ENCODE results near the gene BAIAP2.

The BAIAP2 gene

DNA sequence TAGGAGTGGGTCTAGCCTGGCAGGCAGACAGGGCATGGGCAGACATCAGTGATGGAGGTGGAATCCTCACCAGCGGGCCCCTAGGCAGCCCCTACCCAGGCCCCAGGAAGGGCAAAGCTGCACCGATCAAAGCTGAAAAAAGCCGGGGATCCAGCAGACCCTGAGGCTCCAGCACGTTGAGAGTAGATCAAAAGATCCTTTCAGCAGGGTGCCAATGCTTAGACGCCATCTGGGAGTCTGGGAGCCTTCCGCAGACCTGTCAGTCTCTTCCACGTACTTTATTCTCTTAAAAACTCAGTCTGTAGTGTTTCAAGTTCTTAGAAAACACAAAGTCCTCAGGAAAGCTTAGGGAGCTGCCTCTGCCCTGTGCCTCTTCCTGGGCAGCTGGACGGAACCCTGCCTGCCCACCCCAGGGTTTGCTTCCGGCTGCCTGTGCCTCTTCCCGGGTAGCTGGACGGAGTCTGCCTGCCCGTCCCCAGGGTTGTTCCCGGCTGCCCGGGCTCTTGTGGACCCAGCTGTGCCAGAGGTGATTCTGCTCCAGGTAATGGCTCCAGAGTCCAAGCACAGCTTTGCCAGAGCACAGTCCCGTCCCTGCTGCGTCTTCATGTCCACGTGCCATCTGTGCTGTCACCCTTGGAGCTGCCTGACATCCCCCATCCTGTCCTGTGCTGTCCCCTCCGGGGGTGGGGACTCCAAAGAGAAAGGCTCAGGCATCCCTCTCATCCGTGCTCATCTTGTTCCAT is 79.6 kb downstream of the BAIAP2 start:
- no peak for DNase-seq

DNA sequence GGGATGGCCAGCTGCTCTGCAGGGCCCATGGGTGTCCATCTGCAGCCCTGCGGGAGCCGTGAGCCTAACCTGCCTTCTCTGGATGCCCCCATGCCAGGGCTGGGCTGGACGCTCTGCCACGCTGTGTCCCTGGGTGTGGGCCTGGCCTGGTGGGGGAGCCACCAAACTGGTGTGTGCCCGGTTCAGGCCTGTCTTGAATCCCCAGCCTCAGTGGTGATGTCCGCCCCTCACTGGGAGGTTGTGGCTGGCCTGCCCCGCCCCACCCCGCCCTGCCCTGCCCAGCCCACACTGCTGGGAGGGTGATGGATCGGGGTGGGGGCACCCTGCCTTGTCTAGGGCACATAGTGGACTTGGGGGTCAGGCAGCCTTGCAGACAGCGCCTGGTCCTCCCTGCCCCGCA is 80.3 kb downstream of the BAIAP2 start:
- no peak for DNase-seq

DNA sequence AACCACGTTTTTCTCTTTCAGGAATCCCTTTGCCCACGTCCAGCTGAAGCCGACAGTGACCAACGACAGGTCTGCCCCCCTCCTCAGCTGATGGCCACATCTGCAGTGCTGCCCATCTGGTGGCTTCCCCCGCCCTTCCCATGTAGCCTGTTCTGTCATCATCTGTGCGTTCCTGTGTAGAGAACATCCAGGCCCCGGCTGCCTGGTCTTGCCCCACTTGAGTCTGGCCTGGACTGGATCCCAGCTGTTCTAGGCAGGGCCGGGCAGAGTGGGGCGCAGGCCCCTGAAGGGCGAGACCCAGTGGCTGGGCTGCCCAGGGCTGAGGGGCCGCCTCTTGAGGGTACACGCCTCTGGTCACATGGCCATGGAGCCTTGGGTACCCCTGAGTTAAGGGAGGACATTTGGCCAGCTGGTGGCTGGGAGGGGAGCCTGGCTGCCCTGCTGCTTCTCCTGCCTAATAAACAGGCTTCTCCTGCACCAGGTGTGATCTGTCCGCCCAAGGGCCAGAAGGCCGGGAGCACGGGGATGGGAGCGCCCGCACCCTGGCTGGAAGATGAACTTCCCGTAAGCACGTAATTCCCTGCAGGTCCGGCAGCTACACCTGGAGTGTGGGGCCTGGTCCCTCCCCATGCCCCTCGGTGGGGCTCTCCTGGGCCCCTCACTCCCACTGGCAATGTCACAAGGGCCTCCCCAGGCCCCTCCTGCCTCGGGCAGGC is 81.0 kb downstream of the BAIAP2 start:
- DNase-seq = no peak

DNA sequence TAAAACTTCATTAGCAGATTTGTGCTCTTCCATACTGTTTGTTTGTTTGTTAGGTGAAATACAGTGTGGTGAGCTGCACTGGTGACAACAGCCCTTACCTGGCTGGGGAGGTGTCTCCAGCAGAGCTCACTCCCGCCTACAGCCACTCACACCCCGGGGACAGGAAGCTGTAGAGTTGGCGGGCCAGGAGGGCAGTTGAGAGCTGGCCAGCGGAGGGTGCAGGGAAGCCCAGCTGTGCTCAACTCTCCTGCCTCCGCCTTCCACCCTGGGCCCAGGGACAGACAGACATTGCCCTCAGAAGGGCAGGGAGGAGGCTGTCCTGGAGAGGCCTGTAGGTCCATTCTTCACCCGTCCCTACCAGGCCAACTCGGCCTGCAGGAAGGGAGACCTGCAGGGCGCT is 81.8 kb downstream of the BAIAP2 start:
- no peak for DNase-seq

DNA sequence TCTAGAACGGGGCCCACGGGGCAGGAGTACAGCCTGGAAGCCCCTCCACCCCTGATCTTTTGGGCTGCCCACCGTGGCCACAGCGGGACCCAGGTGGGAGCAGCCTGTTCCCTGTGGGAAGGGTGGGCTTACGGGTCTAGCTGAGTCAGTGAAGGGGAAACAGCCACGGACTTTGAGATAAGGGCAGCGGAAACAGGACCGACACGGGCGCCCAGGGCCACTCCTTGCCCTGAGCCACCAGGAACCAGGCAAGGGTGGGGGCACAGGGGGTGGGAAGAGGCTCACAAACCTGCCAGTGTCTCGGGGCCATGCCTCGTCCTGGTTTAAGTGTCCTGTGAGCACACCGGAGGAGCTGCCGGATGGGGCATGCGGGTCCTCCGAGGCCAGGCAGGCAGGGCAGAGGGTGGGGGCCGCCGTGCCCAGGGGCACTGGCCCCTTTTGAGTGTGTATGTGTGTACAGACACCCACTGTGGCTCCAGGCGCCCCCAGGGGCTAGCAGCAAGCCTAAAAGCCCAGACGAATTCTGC is 82.8 kb downstream of the BAIAP2 start:
- DNase-seq = no peak

DNA sequence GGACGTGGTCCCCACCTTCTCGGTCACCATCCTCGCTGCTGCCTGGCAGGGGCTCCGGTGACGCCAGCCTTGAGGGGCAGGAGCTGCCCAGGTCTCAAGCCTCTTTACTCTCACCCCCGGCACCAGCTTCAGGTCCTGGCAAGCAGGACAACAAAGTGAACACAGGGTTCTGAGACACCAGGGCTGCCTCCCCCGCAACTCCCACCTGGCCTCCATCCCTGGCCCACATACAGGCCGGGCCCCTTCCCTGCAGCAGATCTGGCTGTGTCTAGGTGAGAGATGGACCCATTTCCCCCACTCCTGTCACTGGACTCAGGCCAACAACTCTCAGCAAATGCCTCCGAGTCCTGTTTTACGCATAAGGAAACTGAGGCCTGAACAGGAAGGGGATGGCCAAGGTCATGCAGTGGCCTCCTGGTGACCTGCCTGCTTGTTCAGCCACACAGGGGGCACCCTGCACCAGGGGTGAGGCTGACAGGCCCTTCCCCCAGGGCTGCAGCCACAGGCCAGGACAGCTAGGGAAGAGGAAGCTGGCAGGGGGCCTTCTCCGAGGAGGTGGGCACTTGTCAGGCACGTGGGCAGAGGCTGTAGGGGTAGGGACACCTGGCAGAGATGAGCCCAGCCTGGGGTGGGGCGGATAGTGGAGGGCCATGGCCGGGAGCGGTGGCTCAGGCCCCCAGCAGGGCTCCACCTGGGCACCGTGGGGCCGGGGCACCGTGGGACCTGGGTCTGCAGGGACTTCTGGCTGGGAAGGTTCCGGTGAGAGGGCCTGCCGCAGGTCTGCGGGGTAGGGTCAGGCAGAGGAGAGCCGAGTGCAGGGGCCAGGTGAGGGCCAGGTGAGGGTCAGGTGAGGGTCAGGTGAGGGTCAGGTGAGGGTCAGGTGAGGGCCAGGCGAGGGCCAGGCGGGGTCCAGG is 83.6 kb downstream of the BAIAP2 start:
- no peak for DNase-seq

DNA sequence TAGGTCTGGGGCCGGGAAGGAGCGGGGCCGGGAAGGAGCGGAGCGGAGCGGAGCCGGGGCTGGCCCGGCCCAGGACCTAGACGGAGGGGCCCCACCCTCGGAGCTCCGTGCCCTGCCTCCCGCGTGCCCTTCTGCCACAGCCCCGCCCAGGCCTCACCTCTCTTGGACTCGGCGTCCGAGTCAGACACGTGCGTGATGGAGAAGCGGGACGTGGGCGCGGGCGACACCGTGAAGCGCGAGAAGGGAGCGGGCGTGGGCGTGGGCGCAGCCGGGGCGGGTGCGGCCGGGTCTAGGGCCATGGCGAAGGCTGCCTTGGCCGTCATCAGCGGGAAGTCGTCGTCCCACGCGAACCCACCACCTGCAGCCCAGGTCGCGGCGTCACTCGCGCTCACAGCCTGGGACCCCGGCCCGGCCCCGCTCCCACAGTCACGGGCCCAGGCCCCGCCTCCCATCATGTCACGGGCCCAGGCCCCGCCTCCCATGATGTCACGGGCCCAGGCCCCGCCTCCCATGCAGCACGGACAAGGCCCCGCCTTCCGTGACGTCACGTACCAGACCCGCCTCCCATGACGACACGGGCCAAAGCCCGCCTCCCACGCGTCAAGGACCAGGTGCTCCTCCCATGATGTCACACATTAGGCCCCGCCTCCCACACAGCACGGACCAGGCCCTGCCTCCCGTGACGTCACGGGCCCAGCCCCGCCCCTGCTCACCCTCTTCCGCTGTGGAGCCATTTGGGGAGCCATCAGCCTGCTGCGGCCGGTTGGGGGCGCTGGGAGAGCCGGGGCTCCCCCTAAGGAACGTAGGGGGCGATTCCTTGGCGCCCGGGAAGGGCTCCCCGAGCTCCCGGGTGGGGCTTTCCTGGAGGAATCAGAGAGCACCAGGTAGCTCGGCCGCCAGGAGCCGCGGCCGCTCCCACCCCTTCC is 84.5 kb downstream of the BAIAP2 start:
- DNase-seq = no peak

DNA sequence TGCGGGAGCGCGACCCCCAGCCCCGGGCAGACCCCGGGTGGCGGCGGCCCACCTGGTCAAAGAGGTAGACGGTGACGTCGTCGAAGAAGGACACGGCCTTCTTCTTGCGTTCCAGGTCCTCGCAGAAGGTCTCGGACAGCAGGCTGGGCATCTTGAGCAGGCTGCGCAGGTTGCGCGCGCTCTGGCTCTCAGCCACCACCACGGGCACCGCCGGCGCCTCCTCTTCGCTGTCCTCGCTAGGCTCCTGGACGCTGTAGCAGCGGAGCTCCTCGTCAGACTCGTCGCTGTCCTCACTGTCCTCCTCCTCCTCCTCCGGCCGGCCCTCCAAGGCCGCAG is 85.2 kb downstream of the BAIAP2 start:
- DNase-seq = no peak

DNA sequence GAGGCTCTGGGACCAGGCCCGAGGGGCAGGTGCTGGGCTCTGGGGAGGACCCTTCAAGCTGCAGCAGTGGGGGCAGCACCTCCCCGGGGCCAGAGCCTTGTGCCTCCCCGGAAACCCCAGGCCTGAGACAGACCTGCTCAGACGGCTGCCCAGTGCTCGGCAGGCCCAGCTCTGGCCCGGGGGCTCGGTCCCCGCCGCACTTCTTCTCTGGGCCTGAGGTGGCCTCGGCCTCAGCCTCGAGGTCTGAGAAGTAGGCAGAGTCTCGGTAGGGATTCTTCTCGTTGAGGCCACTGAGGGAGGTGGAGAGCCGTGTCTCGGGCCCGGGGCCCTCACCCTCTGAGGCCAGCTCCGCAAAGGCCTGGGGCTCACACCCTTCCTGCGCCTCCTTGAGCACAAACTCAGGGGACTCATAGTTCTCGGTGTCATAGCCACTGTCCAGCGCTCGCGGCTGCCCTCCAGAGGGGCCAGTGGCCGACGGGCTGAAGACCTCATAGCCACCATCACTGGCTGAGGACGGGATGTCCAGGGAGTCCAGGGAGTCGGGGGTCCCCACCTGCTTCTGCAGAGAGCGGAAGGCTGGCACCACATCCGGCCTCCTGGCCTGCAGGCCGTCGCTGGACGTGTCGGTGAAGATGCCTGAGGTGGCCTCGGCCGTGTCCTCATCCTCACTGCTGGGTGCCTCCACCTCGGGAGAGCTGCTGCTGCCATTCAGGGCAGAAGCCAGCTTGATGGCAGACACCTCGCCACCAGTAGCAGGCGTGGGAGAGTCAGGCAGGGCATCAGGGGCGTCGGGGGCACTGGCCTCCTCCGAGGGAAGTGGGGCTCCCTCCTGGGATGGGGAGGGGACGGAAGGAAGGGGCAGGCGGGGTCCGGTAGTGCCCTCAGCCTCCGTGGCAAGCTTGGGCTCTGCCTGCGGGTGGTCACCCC is 86.0 kb downstream of the BAIAP2 start:
- DNase-seq = no peak

DNA sequence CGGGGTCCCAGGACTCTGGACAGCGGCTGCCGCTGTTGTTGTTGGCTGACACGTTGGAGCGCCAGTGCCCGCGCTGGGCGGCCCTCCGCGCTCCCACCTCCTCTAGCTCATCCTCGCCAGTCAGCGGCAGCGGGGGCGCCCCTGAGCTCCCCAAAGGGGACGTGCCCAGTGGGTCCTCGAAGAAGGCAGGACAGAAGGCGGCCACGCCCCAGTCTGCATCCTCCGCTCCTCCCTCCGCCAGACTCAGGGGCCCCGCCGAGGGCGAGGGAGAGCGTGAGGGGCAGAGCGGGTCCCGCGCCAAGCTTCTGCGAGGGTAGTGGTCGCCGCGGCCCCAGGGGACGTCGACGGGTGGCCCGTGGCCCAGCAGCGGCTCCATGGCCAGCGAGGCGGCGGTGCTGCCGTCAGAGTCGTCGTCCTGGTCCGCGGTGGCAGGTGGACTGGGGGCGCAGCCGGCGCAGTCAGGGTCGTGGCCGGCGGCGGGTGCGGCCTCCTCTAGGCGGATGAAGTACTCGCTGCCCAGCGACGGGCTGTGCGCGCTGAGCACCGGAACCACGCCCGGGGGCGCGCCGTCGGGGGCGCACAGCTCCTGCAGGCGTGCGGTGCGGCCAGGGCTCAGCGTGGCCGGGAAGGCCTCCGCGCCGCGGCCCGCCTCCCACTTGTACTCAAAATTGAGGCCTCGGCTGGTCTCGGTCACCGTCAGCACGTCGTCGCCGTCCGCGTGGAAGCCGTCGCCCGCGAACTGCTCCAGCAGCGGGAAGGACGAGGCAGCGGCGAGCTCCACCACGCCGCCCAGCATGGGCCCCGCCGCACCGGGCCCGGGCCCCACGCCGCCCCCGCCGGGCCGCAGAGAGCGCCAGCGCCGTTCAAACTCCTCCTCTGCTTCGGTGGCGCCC is 87.1 kb downstream of the BAIAP2 start:
- DNase-seq = no peak

DNA sequence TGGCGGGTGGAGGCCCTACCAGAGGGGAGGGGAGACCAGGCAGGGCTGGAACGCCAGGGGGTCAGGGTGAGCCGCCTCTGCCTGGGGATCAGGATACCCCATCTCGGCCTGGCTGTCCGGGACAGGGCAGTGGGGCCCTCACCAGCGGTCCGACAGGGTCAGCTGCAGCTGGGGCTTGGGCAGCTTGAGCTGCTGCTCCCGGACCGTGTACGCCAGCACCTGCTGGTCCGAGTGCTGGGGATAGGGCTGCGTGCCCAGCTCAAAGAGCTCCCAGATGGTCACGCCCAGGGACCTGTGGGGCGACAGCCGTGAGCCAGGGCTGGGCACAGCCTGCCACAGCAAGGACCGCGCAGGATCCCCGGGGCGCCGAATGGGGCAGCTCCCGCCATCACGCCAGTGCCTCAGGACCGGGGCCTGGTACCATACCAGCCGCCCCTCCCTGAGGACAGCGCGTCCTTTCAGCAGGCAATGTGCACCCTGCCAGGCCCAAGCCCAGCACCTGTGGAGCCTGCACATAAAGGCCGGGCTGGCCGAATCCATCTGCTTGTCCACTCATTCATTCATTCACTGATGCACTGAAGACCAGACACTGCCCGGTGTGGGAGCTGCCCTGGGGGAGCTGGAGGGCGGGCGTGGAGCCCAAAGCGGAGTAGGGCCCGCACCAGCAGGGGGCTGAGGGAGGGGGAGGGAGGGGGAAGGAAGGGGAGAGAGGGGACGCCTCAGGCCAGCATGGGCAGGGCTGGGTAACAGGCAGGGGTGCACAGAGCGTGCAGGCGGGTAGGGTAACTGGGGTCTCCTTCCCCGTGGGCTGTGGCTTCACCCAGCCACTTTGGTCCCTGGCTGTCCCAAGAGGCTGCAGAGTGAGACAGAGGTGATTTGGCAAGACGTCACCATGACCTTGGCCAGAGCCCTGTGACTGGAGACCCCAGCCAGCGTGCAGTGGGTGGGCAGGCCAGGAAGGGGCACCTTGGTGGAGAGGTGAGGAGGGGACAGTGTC is 88.4 kb downstream of the BAIAP2 start:
- DNase-seq = no peak

DNA sequence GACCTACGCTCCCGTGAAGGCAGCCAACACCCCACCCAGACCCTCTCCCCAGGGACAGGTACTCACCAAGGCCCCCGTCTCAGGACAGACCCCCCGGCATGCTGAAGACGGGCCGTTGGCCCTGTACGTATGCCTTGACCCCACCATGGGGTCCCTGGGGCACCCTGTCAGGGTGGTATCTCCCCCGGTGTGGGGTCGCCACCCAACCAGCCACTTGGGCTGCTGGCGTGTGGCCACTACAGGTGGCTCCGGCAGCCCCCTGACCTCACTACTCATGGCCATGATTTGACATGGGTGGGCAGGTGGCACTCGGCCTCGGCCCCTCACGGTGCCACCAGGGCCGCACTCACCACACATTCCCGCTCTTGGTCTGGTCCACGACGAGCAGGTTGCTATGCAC is 89.4 kb downstream of the BAIAP2 start:
- DNase-seq = no peak

DNA sequence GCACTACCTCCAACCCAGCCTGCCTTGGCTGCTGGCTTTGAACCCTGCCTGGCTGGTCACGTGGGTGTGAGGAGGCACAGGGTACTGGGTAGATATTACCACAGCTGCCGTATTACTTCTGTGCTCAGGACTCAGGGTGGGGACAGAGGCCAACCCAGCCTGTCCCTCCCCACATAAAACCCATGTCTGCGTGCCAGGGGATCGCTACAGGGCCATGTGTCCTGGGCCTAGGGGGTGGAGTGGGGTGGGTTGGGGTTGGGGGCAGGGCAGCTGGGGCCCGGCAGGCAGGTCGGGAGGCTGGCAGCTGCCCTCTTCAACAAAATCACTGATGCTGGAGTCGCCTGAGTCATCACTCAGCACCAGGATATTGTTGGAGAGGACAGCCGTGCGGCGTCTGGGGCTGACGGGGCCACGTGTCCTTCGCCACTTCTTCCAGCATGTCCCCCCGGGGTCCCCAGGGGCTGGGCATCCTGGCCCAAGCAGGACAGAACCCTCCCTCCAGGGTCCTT is 90.7 kb downstream of the BAIAP2 start:
- no peak for DNase-seq

DNA sequence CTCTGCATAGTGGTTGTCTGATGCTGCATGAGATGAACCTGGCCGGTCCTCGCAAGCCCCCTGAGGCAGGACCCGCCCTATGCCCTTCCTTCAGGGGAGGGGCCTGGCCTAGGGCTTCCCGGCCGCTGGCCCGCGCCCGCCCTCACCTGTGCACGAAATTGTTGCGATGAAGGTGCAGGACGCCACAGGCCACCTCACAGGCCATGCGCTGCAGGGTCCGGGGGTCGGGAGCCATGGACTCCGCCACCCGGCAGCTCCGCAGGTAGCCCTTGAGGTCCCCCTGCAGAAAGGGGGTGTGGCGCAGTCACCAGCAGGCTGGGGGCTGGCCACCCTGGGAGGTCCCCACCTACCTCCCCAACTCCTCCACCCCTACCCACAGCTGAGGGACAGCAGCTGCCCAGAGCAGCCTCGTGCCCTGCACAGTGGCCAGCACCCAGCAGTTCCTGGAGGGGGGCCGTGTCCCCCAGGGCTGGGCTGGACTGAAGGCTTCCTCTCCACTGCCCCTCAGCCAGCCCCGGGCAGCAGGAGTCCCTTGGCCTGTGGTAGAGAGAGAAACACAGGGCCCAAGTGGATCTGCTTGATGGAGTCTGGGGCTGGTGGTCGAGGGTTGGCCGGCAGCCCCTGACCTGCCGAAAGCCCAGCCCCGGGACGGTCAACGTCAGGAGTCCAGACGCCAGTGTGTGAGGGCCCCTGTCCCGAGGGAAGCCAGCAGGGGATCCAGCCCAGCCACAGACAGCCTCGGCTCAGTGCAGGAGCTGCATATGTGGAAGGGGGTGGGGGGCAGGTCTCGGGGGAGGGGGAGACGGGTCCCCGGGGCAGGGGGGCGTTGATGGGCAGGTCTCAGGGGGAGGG is 91.6 kb downstream of the BAIAP2 start:
- no peak for DNase-seq

DNA sequence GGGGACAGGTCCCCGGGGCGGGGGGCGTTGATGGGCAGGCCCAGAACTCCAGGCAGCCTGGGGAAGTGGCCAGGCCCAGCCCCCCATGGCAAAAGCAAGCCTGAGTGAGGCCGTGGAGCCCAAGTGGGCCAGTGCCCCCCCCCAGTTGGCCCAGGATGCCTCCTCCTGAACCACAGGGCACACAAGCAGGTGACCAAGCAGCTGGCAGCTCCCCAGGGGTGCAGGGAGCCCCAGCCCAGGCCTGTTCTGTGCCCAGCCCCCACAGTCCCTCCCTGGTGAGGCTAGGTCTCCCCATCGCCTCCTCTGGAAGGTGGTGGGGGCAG is 92.1 kb downstream of the BAIAP2 start:
- DNase-seq = no peak

DNA sequence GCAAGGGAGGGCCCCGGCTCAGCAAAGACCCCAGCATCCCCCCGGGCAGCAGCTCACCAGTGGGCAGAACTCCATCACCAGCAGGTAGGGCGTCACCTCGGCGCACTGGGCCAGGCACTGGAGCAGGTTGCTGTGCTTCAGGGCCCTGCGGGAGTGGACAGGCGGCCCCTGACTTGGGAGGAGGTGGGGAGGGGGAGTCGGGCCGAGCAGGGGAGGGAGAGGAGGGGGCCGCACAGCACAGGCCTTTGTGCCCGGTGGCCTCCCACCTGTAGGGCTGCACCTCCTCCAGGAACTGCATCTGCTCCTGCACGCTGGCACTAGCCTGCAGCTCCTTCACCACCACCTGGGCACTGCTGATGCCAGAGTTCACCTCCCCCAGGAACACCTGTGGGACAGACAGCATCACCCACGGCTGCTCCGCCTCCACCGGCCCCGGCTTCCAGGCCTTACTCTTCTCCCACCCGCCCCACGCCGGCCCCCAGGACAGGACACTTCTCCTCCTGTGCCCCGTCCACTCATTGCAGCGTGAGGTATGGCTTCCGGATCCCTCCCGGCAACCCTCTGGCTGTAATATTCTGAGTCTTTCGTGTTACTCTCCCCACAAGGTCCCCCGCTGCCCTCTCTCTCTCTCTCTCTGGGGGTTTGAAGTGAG is 92.7 kb downstream of the BAIAP2 start:
- DNase-seq = peak; percentile 7

DNA sequence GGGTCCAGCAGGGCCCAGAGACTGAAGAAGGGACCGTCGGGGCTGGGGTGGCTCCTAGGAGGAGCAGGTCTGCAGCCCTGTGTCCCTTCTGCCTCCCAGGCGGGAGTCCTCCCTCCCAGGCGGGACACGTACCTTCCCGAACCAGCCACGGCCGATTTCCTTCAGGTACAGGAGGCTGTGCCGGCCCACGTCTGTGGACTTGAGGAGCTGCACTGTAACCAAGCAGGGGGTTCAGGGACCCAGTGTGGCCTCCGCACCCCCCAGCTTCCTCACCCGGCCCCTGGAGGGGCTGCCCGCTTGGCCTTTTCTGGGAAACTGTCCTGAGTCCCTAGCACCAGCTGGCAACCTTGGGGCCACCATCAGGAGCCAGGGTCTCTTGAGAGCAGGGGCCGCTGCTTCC is 93.4 kb downstream of the BAIAP2 start:
- no peak for DNase-seq
